GM21737 (cell line): ENCODE results near the gene RABGAP1L.
"Not testable (repeated sequence)": the region's sequence is repeated elsewhere in the genome, so short reads cannot be mapped to it uniquely, and the experiment has no call there.

Experiments
- ATAC-seq: cut with Tn5 transposase; IDR thresholded peaks from one replicate; pipeline ENCODE4 v1.9.1; 2021; ENCODE audit warnings: mild to moderate bottlenecking, moderate library complexity; ENCODE audit not compliant: unreplicated experiment

Gene RABGAP1L

GRCh38 chr1:174788981-174789380 is 629.7 kb downstream of the RABGAP1L start:
- ATAC-seq: no peak

DNA sequence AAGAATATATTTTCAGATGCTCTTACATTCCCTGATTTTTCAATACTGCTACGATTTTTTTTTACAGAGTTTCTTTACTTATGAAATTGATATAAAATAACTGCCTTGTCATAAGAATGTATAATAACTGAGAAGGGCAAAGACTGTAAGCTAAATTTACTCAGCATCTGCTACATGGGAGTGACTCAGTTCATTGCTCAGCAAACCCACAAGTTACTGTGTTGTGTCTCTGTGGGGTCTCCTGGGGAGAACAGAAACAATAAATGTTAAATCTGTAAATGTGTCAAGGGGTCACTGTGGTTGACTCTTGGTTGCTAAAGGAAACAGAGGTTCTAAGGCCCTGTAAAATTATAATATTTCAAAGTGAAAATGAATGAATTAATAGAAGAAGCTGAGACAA is 630.1 kb downstream of the RABGAP1L start:
- ATAC-seq: peak; percentile 79

DNA sequence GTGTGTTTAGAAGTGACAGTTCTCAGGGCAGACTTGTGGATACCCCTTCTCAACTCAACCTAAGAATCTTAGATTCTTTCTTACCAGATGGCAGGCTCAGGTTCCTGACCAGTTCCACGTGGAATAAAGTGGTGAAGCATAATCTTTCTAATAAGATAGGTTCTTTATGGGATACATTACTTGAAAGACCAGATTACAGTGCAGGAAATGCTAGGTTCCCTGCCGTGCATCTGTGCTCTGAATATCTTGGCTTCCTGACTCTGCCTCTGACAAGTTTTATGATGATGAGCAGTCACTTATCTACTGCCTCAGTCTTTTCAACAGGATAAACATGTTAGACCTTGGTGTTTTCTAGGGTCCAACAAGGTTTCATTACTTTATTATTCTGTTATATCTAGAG is 632.5 kb downstream of the RABGAP1L start:
- no peak for ATAC-seq

GRCh38 chr1:174794861-174795260 is 635.5 kb downstream of the RABGAP1L start:
- no peak for ATAC-seq

- no peak for ATAC-seq
These were observed 636.5 kb downstream of the RABGAP1L start for GRCh38 chr1:174795806-174796205.

- no peak for ATAC-seq
These were observed 638.1 kb downstream of the RABGAP1L start for GRCh38 chr1:174797398-174797797.

GRCh38 chr1:174799136-174799479 is 639.8 kb downstream of the RABGAP1L start:
- ATAC-seq: no peak

DNA sequence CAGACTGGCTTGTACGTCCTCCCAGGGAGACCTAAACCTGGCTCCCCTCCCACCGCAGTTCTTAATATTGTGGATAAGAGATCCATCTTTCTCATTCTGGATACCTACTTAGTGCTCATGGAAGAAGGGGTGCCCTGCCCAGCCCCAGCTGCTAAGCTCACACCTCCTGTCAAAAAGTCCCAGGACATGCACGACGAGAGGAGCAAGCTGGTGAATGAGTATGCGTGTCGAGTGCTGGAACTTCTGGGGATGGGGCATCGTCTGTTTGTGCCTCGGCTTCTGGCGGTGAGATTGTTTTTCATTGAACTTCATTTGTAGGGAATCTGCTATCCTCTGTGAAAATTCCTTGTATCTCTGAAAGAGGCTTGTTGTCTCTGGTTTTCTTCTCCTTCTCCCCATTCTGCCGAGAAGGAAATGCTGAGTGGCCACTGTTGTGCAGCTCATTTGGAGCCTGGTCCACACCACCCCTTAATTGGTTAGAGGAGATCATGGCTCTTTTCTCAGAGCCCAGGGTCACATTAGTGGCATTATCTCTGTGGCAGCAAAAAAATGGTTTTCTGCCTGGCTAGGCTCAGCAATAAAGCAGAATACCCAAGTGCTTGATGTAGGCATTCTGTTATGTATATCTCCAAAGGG is 641.0 kb downstream of the RABGAP1L start:
- ATAC-seq: no peak

DNA sequence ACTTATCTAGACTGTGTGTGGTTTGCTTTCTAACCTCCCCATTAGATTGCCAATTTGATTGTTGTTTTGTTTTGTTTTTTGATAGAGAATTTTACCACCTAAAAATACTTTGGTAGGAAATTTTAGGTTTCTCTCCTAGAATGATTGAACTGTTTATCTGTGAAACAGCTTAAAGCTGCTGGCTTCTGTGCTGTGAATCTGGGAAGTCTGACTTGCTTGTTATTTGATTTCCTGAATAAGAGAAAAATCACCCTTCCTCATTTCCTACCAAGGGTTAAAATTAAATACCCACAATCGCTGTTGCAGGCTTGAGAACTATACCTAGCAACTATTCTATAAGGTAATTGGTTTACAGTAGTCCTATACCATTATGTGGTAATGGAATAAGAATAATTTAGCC is 641.6 kb downstream of the RABGAP1L start:
- no peak for ATAC-seq

DNA sequence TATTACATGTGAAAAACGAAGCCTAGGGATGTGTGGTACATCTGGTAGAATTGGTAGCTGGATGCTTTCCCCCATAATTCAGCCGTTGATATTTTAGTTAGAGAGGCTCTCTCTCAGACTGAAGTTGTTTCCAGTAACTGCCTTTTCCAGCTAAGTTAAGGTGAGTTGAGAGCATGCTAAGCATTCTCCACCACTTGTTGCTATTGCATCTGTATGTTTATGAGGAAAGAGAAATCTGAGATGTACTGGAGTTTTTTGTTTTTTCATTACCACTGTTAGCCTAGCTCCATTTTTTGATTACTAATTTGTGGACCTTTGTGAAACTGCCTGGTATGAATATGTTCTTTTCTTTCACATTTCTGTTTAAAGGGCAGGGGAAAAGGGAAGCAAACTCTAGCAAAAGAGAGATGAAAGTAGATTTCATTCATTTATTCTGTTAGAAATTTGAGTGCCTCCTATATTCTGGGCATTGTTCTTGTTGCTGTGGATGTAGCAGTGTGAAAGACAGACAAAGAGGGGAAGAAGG is 650.5 kb downstream of the RABGAP1L start:
- ATAC-seq: no peak

GRCh38 chr1:174812016-174812415 is 652.7 kb downstream of the RABGAP1L start:
- no peak for ATAC-seq

DNA sequence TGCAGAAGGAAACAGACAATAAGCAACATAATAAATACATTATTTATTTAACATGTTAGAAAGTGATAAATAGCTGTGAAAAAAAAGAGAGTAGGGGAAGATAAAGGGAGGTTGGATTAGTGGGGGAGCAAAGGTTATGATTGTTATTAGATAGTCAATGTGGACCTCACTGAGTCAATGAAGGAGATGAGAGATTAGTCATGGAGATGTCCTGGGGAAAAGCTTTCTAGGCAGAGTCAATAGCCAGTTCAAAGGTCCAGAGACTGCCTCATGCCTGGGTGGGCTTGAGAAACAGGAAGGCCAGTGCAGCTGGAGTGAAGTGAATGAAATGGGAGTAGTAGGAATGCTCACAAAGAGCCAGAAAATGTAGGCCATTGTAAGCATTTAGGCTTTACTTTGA is 653.3 kb downstream of the RABGAP1L start:
- ATAC-seq: no peak

- no peak for ATAC-seq
These were observed 655.7 kb downstream of the RABGAP1L start for GRCh38 chr1:174815036-174815435.

- no peak for ATAC-seq
These were observed 656.2 kb downstream of the RABGAP1L start for GRCh38 chr1:174815474-174815908.

DNA sequence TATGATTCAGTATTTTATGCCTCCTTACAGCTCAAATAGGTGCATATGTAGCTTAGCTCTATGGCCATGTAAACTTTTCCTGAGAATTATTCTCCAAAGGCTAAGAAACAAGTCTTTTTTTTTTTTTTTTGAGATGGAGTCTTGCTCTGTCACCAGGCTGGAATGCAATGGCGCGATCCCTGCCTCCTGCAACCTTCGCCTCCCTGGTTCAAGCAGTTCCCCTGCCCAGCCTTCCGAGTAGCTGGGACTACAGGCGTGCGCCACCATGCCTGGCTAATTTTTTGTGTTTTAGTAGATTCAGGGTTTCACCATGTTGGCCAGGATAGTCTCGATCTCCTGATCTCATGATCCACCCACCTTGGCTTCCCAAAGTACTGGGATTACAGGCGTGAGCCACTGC is 657.3 kb downstream of the RABGAP1L start:
- ATAC-seq: not testable (repeated sequence)

DNA sequence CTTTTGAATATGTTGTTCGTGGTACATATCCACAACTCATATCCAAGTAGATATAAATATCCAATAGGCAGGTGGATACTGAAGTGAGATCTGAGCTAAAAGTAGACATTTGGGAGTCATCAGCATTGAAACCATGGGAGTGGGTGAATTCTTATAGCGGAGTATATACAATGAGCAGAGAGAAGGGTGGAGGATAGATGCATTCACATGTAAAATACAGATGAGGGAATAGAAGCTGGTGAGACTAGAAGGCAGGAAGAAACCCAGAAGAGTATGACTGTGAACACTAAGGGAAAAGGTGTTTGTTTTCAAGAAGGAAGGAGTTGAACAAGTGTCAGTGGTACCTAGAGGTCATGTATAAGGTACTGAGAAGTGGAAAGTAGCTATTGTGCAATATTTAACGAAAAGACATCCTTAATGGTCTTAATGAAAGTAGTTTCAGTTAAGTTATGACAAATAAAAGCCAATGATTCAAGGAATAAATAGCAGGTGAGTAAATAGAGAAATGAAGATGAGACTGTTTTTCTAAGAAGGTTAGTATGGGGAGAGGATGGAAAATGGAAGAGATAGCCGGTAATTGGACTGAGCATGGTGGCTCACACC is 658.8 kb downstream of the RABGAP1L start:
- ATAC-seq: no peak

DNA sequence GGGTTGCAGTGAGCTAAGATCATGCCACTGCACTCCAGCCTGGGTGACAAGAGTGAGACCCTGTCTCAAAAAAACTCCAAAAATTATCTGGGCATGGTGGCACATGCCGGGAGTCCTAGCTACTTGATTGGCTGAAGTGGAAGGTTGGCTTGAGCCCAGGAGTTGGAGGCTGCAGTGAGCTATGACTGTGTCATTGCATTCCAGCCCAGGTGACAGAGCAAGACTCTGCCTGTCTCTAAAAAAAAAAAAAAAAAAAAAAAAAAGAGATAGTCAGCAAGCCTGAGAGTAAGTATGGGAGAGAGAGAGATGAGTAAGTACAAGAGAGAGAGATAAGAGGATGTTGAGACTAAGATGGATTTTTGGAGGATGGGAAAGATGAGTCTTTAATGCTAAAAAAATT is 659.6 kb downstream of the RABGAP1L start:
- ATAC-seq: no peak

DNA sequence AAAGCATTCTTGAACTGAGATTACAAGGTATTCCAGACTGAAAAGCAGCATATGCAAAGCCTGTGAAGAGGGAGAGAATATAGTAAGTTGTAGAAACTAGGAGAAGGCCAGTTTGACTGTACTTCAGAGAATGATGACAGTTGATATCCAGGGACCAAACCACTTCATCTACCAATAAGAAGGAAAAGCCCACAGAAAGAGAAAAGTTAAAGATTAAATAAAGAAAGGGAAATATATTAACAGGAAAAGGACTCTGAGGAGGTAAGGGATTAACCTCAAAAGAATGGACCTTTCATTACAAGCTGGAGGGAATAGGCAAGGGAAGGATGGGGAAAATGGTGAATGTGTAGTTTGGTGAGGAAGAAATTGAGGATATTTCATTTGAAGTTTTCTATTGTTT is 660.3 kb downstream of the RABGAP1L start:
- no peak for ATAC-seq

- no peak for ATAC-seq
These were observed 665.8 kb downstream of the RABGAP1L start for GRCh38 chr1:174825127-174825526.

GRCh38 chr1:174825806-174826205 is 666.5 kb downstream of the RABGAP1L start:
- no peak for ATAC-seq

DNA sequence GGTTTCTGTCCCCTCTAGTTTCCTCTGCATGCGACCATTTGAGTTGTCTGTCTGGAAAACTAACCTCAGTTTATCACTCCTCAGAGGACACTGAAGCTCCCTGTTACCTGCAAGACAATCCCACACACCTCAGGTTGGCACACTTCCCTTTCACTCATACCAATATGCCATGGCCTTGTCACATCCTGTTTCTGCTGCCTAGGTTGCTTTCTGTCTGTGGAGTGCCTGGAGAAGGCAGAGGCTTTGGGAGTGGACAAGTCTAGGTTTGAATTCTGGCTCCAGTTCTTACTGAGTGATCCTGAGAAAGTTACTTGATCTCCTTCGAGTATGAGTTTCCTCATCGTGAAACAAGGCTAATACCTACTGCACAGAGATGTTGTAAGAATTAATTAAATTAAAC is 668.9 kb downstream of the RABGAP1L start:
- ATAC-seq: no peak

DNA sequence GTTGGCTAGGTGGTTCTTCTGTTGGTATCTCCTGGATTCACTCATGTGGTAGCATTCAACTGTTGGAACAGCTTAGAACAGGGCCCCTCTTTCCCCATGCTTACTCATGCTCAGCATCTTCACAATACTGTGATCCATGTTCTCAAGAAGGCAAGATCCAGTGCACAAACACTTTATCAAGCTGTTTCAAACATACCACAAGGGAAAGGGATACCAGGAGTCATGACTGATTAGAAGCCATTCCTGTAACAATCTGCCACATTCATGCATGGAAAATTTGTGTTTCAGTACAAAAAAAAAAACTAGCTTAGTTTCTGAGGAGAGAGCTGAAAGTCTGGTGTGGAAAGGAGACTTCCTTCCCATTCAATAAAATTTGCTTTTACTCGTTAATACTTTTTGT is 670.7 kb downstream of the RABGAP1L start:
- ATAC-seq: no peak

DNA sequence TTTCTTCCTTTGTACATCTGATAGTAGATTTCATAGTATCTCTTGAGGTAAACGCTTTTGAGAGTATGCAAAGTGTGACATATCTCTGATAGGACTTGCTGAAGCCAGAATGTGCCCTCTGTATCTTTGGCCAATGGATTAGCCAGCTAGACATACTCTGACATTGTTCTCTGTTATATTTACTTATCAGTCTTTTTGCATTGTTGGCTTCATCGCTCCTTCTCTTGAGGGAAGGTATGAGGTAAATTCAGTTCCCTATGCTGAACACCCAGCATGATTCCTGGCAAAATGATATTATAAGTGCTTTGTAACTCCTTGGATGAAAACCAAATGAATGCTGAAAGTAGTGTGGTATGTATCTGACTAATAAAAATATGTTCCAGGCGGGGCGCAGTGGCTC is 677.2 kb downstream of the RABGAP1L start:
- no peak for ATAC-seq
